Activated CD8-positive, alpha-beta memory T cell treated with anti-CD3 and anti-CD28 coated beads, Interleukin-2, amount 50 U/mL, for 24 hours (primary cell): ENCODE results near the gene FNIP2.
"Not testable (repeated sequence)": the region's sequence is repeated elsewhere in the genome, so short reads cannot be mapped to it uniquely, and the experiment has no call there.

Experiments used
- DNase-seq: peaks from one replicate; pipeline ENCODE4 v3.0.0-alpha.2; 2020; ENCODE audit errors: extremely low read depth

FNIP2 gene

GRCh38 chr4:158814636-158815330 is 46.0 kb downstream of the FNIP2 start:
- no peak for DNase-seq

GRCh38 chr4:158816955-158817354 is 48.1 kb downstream of the FNIP2 start:
- DNase-seq: no peak

GRCh38 chr4:158817562-158818296 is 48.9 kb downstream of the FNIP2 start:
- DNase-seq: no peak

- DNase-seq: no peak
Measured at GRCh38 chr4:158818560-158819140, 49.8 kb downstream of the FNIP2 start.

- no peak for DNase-seq
Measured at GRCh38 chr4:158819942-158820786, 51.3 kb downstream of the FNIP2 start.

GRCh38 chr4:158821228-158821971 is 52.6 kb downstream of the FNIP2 start:
- DNase-seq: no peak

GRCh38 chr4:158822348-158822747 is 53.5 kb downstream of the FNIP2 start:
- DNase-seq: no peak

- DNase-seq: no peak
Measured at GRCh38 chr4:158823461-158823873, 54.6 kb downstream of the FNIP2 start.

- no peak for DNase-seq
Measured at GRCh38 chr4:158824425-158825274, 55.8 kb downstream of the FNIP2 start.

GRCh38 chr4:158825433-158826036 is 56.7 kb downstream of the FNIP2 start:
- no peak for DNase-seq

GRCh38 chr4:158826057-158826456 is 57.2 kb downstream of the FNIP2 start:
- no peak for DNase-seq

GRCh38 chr4:158826882-158827281 is 58.1 kb downstream of the FNIP2 start:
- DNase-seq: no peak

- DNase-seq: no peak
Measured at GRCh38 chr4:158827543-158827981, 58.7 kb downstream of the FNIP2 start.

- not testable (repeated sequence) for DNase-seq
Measured at GRCh38 chr4:158828151-158828550, 59.3 kb downstream of the FNIP2 start.

- DNase-seq: no peak
Measured at GRCh38 chr4:158829254-158829653, 60.4 kb downstream of the FNIP2 start.

- DNase-seq: no peak
Measured at GRCh38 chr4:158833602-158834001, 64.8 kb downstream of the FNIP2 start.

- no peak for DNase-seq
Measured at GRCh38 chr4:158835226-158836001, 66.6 kb downstream of the FNIP2 start.

- no peak for DNase-seq
Measured at GRCh38 chr4:158836002-158836369, 67.2 kb downstream of the FNIP2 start.

GRCh38 chr4:158836828-158837449 is 68.1 kb downstream of the FNIP2 start:
- no peak for DNase-seq
